Colonic mucosa (tissue), 4 donors: ENCODE results near the gene C2orf81. TPM values are rescaled to one million over a fixed set of nuclear protein-coding genes. Genes with fewer than 3 reads are reported as not detected.

Source experiments
- DNase-seq: peaks from one replicate; pipeline ENCODE4 v3.0.0-alpha.2; 2020
- H3K27ac ChIP-seq: fragments of 200-600 bp; one replicate; pipeline ENCODE4 v1.8.0; 2021
- H3K27me3 ChIP-seq: fragments of 200-600 bp; one replicate; pipeline ENCODE4 v1.8.0; 2021
- H3K36me3 ChIP-seq: fragments of 200-600 bp; one replicate; pipeline ENCODE4 v1.8.0; 2021
- H3K4me1 ChIP-seq: fragments of 200-600 bp; one replicate; pipeline ENCODE4 v1.8.0; 2021; ENCODE audit warnings: mild to moderate bottlenecking
- H3K4me3 ChIP-seq: fragments of 200-600 bp; one replicate; pipeline ENCODE4 v1.8.0; 2021
- H3K9ac ChIP-seq, 2 donors: one replicate each; pipeline ENCODE4 v1.7.0; 2013; ENCODE audit warnings: control low read depth in 2 of 2, low read depth in 2 of 2, low read length in 2 of 2
- H3K9me3 ChIP-seq: fragments of 200-600 bp; one replicate; pipeline ENCODE4 v1.8.0; 2021
- CTCF ChIP-seq: fragments of 200-600 bp; IDR thresholded peaks from one replicate; pipeline ENCODE4 v1.8.0; 2022; ENCODE audit warnings: antibody characterized with exemption, mild to moderate bottlenecking
- intact Hi-C: fragments of 100-400 bp; cut with DNase I; formaldehyde crosslinking; loops from one replicate; pipeline ENCODE4 v1.14.1; 2022
- total RNA-seq, 2 donors: library from RNA; stranded (reverse); fragmentation: NEBNext Ultra II Directional in 1 of 2; extraction: Animal tissue kit (Norgen Biotek cat#: 25700) in 1 of 2; gene quantifications; one replicate each; pipeline ENCODE4 v1.2.1, GENCODE V29; 2021
- donor health status: healthy.
- donor health status: DM: no; HTN: no; CAD: no.
- donor health status: DM: no; HTN: no; CAD: no.

C2orf81 gene
- total RNA-seq, 2 donors from 2014 or later: 0.62 to 1.1 TPM

GRCh38 chr2:74439803-74440377 is 18.5 kb upstream of the C2orf81 start:
- no peaks in the 10 kb centered on the region for H3K9me3 ChIP-seq
- peaks cover 5% of the 10 kb centered on the region for H3K4me1 ChIP-seq
- H3K36me3 ChIP-seq: no peaks in the 10 kb centered on the region
- intact Hi-C loops: no loop called here
- H3K27ac ChIP-seq: peak overlapping the region; percentile 90
- no peak for TF ChIP-seq CTCF
- H3K9ac ChIP-seq: peak overlapping the region; percentile 72 to 91
- peak; percentile 63 for DNase-seq
- H3K27me3 ChIP-seq: no peaks in the 10 kb centered on the region
- peak overlapping the region; percentile 46 for H3K4me3 ChIP-seq

- Histone ChIP-seq H3K36me3 (no peaks in the 10 kb centered on the region), H3K9me3 (no peaks in the 10 kb centered on the region), H3K27me3 (no peaks in the 10 kb centered on the region), H3K4me1 (peaks cover 5% of the 10 kb centered on the region), H3K27ac (peak overlapping the region; percentile 90), H3K9ac (peak overlapping the region; percentile 72 to 91), H3K4me3 (peak overlapping the region; percentile 46)
- TF ChIP-seq CTCF: no peak
- DNase-seq: no peak
- intact Hi-C loops: no loop called here
Measured at GRCh38 chr2:74439373-74439772, 18.0 kb upstream of the C2orf81 start.

- no peak for TF ChIP-seq CTCF
- no peak overlapping the region for H3K9ac ChIP-seq
- H3K36me3 ChIP-seq: no peaks in the 10 kb centered on the region
- no peaks in the 10 kb centered on the region for H3K27me3 ChIP-seq
- no peak overlapping the region for H3K27ac ChIP-seq
- peaks cover 5% of the 10 kb centered on the region for H3K4me1 ChIP-seq
- no peak for DNase-seq
- intact Hi-C loops: no loop called here
- H3K9me3 ChIP-seq: no peaks in the 10 kb centered on the region
- no peak overlapping the region for H3K4me3 ChIP-seq
Measured at GRCh38 chr2:74438248-74438647, 16.8 kb upstream of the C2orf81 start.

- Histone ChIP-seq H3K27ac (no peak overlapping the region), H3K36me3 (no peaks in the 10 kb centered on the region), H3K4me1 (peaks cover 5% of the 10 kb centered on the region), H3K9ac (no peak overlapping the region), H3K27me3 (no peaks in the 10 kb centered on the region), H3K9me3 (no peaks in the 10 kb centered on the region), H3K4me3 (no peak overlapping the region)
- intact Hi-C loops: no loop called here
- TF ChIP-seq CTCF: no peak
- DNase-seq: no peak
Measured at GRCh38 chr2:74436848-74437695, 15.7 kb upstream of the C2orf81 start.

DNA sequence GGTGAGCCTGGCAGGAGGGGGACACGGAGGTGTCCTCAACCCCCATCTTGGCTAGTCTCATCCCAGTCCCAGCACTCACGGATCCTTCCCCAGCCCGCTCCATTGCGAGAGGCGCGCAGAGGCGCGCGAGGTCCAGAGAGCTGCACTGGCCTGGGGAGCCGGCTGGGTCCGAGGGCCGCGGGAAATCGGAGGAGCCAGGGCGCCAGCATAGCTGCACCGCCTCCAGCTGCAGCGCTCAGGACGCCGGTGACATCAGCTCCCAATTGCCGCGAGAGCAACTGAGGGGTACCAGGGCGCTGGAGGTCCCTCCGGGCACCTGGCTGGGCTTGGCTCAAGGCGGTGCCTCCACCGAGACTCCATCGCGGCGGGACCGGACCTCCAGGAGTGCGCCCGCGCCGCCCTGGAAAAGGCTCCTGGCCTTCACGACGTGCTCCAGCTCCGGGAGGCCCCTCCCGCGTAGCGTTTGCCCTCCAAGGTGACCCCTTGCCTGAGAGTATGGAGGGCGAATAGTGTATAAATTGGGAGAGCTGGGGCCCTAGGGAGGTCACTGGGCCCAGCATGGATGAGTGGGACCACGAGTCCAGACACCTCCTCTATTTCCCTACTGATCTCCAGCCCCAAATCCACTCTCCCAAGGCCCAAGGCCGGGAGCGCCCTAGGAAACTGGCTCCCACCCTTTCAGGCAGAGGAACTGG is 14.8 kb upstream of the C2orf81 start:
- TF ChIP-seq CTCF: no peak
- Histone ChIP-seq H3K9ac (no peak overlapping the region), H3K27ac (no peak overlapping the region), H3K4me3 (no peak overlapping the region), H3K9me3 (no peaks in the 10 kb centered on the region), H3K36me3 (no peaks in the 10 kb centered on the region), H3K27me3 (no peaks in the 10 kb centered on the region), H3K4me1 (peaks cover 5% of the 10 kb centered on the region)
- no peak for DNase-seq
- intact Hi-C loops: no loop called here
